Hematopoietic multipotent progenitor cell treated with erythropoietin and hydrocortisone succinate and interleukin-3 and kit ligand, for 4 days (in vitro differentiated cells): ENCODE data around the gene AAGAB.
A peak's percentile ranks its signal among the peaks of the same experiment; 100 is the strongest.

ENCODE experiments used
- DNase-seq: peaks from one replicate; pipeline ENCODE4 v3.0.0-alpha.2; 2015

The AAGAB gene

GRCh38 chr15:67186226-67186649 is 68.2 kb downstream of the AAGAB start:
- peak; percentile 65 for DNase-seq

- DNase-seq = peak; percentile 77
Observed at GRCh38 chr15:67185621-67186225, 68.7 kb downstream of the AAGAB start.

GRCh38 chr15:67185051-67185450 is 69.4 kb downstream of the AAGAB start:
- DNase-seq = no peak

GRCh38 chr15:67184208-67184925 is 70.1 kb downstream of the AAGAB start:
- DNase-seq = no peak

- DNase-seq = no peak
Observed at GRCh38 chr15:67183443-67184169, 70.9 kb downstream of the AAGAB start.

- peak; percentile 17 for DNase-seq
Observed at GRCh38 chr15:67181221-67181639, 73.2 kb downstream of the AAGAB start.

GRCh38 chr15:67180514-67181191 is 73.8 kb downstream of the AAGAB start:
- DNase-seq = no peak

- no peak for DNase-seq
Observed at GRCh38 chr15:67180035-67180434, 74.4 kb downstream of the AAGAB start.

GRCh38 chr15:67179411-67179995 is 75.0 kb downstream of the AAGAB start:
- DNase-seq = no peak

- peak; percentile 16 for DNase-seq
Observed at GRCh38 chr15:67178569-67179210, 75.8 kb downstream of the AAGAB start.

GRCh38 chr15:67177752-67178151 is 76.7 kb downstream of the AAGAB start:
- DNase-seq = peak; percentile 51

GRCh38 chr15:67176195-67176971 is 78.1 kb downstream of the AAGAB start:
- DNase-seq = no peak

- peak; percentile 78 for DNase-seq
Observed at GRCh38 chr15:67175643-67176071, 78.8 kb downstream of the AAGAB start.

- DNase-seq = no peak
Observed at GRCh38 chr15:67174864-67175573, 79.4 kb downstream of the AAGAB start.

GRCh38 chr15:67174446-67174845 is 80.0 kb downstream of the AAGAB start:
- DNase-seq = no peak

- DNase-seq = no peak
Observed at GRCh38 chr15:67173786-67174185, 80.7 kb downstream of the AAGAB start.

- DNase-seq = no peak
Observed at GRCh38 chr15:67173005-67173404, 81.5 kb downstream of the AAGAB start.

GRCh38 chr15:67172172-67172571 is 82.3 kb downstream of the AAGAB start:
- DNase-seq = no peak

- DNase-seq = no peak
Observed at GRCh38 chr15:67171471-67171870, 83.0 kb downstream of the AAGAB start.

- no peak for DNase-seq
Observed at GRCh38 chr15:67170143-67170925, 84.1 kb downstream of the AAGAB start.
